ENCODE measurements around the gene UBE3B.

The UBE3B gene

GRCh38 chr12:109494348-109494881 lies 17.0 kb downstream of the UBE3B start:
- DNase-seq (ENCODE audit: low spot score): no peak

- no peak for DNase-seq (ENCODE audit: low spot score)
Observed at GRCh38 chr12:109495012-109495411, 17.6 kb downstream of the UBE3B start.

DNA sequence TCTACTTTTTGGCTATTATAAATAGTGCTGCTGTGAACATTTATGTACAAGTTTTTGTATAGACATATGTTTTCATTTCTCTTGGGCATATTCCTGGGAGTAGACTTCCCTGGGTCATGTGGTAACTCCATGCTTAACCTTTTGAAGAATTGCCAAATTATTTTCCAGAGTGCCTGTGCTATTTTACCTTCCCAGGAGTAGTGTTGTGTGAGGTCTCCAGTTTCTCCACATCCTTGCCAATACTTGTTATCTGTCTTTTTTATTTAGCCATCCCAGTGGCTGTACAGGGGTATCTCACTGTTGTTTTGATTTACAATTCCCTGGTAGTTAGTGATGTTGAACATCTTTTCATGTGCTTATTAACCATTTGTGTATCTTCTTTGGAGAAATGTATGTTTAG lies 18.9 kb downstream of the UBE3B start:
- DNase-seq (ENCODE audit: low spot score): no peak

GRCh38 chr12:109497675-109498074 lies 20.2 kb downstream of the UBE3B start:
- DNase-seq (ENCODE audit: low spot score): no peak

DNA sequence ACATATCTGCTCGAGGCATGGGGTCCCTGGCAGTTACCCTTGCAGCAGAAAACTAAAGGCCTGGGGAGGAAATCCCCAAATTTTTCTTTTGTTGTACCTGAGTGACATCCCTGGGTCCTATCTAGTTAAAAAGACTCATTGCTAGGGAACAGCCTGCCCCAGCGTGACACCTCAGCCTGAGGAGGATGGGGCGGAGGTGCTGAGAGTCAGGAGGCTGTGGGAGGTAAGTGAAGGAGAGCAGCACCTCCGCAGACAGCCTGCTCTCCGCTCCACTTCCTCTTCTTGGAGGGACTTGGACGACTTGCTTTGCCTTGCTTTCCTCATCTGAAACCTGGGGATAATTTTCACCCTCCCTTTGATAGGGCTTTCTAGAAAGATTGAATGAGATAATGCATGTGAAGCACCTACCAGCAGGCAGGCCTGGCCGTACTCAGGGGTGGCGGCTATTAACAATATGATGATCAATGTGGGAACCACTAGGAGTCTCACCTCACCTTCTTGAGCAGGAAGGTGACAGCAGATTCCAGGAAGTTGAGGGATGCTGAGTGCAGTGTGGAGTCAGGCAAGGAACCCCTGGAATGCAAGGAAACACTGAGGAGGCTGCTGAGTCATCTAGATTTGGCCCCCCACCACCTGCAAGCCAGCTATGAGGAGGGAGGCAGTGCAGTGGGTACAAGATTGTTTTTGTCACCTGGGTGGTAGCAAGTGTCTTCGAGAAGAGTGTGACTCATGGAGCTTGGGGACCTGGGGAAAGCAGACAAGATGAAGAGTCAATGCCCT lies 23.2 kb downstream of the UBE3B start:
- DNase-seq (ENCODE audit: low spot score): no peak

DNA sequence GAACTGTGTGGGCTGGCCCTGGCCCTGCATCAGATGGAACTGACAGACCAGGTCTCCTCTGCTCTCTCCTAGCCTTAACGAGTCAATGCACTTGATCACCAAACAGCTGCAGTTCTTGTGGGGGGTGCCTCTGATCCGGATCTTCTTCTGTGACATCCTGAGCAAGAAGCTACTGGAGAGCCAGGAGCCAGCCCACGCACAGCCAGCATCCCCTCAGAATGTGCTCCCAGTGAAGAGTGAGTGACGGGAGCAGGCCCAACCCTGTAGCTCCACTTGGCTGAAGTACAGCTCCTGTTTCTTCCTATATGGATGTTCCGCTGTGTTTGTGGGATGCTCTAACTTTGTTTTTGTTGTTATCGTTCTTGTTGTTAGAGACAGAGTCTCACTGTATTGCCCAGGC lies 23.9 kb downstream of the UBE3B start:
- DNase-seq (ENCODE audit: low spot score): no peak

GRCh38 chr12:109502332-109502731 lies 24.9 kb downstream of the UBE3B start:
- no peak for DNase-seq (ENCODE audit: low spot score)

GRCh38 chr12:109503611-109504010 lies 26.2 kb downstream of the UBE3B start:
- peak; percentile 88 for DNase-seq (ENCODE audit: low spot score)

GRCh38 chr12:109504068-109504467 lies 26.6 kb downstream of the UBE3B start:
- DNase-seq (ENCODE audit: low spot score): no peak

DNA sequence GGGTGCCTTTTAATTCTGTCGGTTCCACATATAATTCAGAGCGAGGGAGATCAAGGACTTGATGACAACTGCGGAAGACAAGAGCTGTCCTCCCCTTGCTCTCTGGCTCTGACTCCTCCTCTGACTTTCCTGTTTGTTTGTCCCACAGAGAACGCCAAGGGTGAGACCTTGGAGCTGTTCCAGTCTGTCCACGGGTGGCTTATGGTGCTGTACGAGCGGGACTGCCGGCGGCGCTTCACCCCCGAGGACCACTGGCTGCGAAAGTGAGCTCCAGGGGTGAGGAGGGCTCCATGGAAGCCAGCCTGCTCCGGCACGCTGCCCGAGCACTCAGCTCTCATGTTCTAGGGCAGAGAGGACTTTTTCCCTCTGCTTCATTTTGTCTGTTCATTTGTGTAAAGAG lies 32.8 kb downstream of the UBE3B start:
- DNase-seq (ENCODE audit: low spot score): no peak

DNA sequence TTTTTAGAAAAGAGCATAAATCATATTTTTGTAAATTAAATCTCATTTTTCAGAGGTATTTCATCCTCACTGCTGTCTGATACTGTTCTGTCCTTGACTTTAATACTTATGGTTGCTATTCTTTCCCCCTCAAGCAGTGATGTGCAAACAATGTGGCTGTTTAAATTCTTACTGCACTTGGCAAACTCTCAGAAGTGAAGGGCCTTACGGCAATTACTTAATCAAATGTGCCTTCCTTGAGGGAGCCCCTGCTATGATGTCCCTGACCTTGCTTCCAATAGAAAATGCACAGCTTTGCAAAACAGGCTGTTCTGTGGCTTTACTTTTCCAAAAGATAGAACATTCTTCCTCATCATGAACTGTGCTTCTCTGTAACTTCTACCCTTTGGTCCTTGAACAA lies 35.2 kb downstream of the UBE3B start:
- no peak for DNase-seq (ENCODE audit: low spot score)

- DNase-seq (ENCODE audit: low spot score): no peak
Observed at GRCh38 chr12:109513051-109513450, 35.6 kb downstream of the UBE3B start.

GRCh38 chr12:109513977-109514376 lies 36.5 kb downstream of the UBE3B start:
- no peak for DNase-seq (ENCODE audit: low spot score)

DNA sequence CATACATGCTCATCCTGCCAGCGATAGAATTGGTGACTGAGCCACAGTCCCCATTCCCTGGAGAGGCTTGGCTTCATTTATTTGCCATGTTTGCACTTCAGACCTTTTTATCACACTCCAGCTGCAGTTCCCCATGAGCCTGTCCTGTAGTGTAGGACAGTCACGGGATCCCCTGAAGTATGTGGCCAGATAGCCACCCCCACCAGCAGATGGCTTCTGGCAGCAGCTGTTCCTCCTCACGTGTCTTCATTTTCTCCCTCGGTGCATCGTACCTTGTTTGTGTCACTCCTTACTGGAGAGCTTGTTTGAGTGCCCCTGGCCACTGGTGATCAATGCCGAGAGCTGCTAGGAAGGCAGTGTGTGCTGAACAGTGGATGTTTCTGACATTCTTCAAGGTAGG lies 40.2 kb downstream of the UBE3B start:
- no peak for DNase-seq (ENCODE audit: low spot score)

- DNase-seq (ENCODE audit: low spot score): peak; percentile 87
Observed at GRCh38 chr12:109518820-109519665, 41.6 kb downstream of the UBE3B start.

- no peak for DNase-seq (ENCODE audit: low spot score)
Observed at GRCh38 chr12:109519787-109520186, 42.4 kb downstream of the UBE3B start.

DNA sequence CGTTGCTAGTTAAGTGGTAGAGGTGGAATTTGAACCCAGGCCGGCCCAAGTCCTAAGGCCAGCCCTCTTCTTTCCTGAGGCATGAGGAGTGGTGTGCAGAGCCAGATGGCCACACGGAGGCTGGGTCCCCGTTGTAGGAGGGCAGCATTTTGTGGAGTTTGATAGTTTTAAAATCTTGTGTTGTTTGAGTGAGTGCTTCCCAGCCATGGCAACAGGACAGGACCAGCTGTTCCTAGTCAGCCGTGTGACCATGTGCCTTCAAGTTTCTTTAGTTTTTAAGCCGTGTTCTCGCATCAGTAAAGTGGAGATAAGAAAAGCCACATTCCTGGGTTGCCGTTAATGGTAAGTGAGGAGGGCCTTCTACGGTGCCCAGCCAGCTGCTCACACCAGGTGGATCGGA lies 44.4 kb downstream of the UBE3B start:
- DNase-seq (ENCODE audit: low spot score): no peak

- peak; percentile 42 for DNase-seq (ENCODE audit: low spot score)
Observed at GRCh38 chr12:109523071-109523470, 45.6 kb downstream of the UBE3B start.

DNA sequence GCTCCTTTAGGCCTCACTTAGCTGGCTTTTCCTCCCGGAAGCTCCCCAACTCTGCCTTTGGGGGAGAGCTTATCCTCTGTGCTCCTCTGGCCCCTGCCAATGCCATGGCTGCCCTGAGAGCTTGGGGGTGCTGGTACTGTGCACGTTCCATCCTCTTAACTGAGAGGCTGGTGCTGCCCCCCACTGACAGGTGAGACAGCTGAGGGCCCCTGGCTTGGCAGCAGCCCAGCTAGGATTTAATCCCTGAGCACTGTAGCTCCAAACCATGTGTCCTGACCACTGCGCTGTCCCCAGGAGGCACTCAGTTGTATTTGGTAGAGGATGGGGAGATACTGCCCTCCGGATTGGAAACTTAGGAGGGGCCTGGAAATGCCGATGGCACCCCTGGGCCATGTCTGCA lies 46.1 kb downstream of the UBE3B start:
- no peak for DNase-seq (ENCODE audit: low spot score)

GRCh38 chr12:109524466-109525278 lies 47.2 kb downstream of the UBE3B start:
- no peak for DNase-seq (ENCODE audit: low spot score)

- DNase-seq (ENCODE audit: low spot score): no peak
Observed at GRCh38 chr12:109525279-109525585, 47.8 kb downstream of the UBE3B start.

- no peak for DNase-seq (ENCODE audit: low spot score)
Observed at GRCh38 chr12:109527489-109528123, 50.2 kb downstream of the UBE3B start.
